ENCODE data around the gene LRRTM2.
"Not testable (repeated sequence)": the region's sequence is repeated elsewhere in the genome, so short reads cannot be mapped to it uniquely, and the experiment has no call there.

LRRTM2 gene

DNA sequence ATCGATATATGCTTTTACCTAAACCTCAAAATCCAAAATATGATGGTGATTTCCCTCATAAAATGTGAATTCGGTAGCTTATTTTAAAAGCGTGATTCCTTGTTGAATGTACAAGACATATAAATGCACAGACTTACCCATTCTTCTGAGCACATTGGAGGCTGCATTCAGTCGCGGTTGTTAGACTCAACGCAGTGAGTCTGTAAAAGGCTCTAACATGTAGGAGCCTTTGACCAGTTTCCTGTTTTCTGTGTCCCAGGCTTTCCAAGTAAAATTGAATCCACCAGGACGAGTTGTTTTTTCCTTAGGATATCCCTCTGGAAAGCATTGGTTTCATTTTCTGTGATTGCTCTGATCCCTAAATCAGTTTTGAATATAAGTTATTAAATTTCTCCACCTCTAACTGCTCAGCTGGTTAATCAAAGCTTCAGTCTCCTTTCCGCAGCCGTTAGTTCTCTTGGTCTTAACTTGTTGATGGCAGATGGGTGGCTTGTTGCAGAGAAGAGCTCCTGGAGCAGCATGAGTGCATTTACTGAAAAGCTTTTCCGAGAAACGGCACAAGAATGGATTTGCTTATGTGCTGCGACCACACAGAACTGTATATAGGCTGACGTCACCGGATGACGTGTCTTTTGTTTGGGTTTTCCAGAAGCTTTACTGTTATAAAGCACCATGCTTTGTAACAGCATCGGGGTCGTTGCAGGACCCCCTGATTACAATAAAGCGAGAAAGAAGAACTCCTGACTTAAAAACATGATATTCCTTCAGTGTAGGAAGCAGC lies at the start of gene LRRTM2:
TSS of gene LRRTM2 (minus strand) at position 565 of the 781 bp plus-strand sequence. CDS start at position 141, 424 bp downstream.
- TF ChIP-seq POLR2A (IDR thresholded peaks at IDR 0.05; ENCODE audit: low read length) = no peak
- no peak for TF ChIP-seq GATA1 (IDR thresholded peaks at IDR 0.05; ENCODE audit: low read depth, low read length)
- no peak for DNase-seq

DNA sequence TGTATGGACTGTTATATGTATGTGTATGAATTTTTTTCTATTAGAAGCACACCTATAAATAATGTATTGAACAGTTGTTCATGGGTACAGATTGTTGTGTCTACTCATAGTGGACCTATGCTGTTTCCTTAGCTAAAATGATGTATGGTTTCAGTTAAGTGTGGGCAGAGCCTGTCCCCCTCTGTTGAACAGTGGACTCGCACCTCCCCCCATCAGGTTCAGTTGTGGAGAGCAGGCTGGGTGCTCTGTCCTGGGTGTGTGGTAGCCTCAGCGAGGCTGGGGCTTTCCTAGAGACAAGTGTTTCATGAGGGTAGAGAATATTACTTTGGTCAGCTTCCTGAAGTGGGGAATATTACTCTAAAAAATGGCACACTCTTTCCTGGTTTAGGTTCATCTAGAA lies 47.4 kb upstream of the LRRTM2 start:
- no peak for DNase-seq
- TF ChIP-seq POLR2A (IDR thresholded peaks at IDR 0.05; ENCODE audit: low read length) (no peak), GATA1 (IDR thresholded peaks at IDR 0.05; ENCODE audit: low read depth, low read length) (no peak)

- DNase-seq = not testable (repeated sequence)
Measured at GRCh38 chr5:138921362-138921761, 46.2 kb upstream of the LRRTM2 start.

GRCh38 chr5:138920181-138920580 lies 45.0 kb upstream of the LRRTM2 start:
- DNase-seq = no peak
- TF ChIP-seq POLR2A (IDR thresholded peaks at IDR 0.05; ENCODE audit: low read length) (no peak), GATA1 (IDR thresholded peaks at IDR 0.05; ENCODE audit: low read depth, low read length) (no peak)

- no peak for DNase-seq
- no peak for TF ChIP-seq GATA1 (IDR thresholded peaks at IDR 0.05; ENCODE audit: low read depth, low read length)
- no peak for TF ChIP-seq POLR2A (IDR thresholded peaks at IDR 0.05; ENCODE audit: low read length)
Measured at GRCh38 chr5:138918686-138919085, 43.6 kb upstream of the LRRTM2 start.

GRCh38 chr5:138914338-138914737 lies 39.2 kb upstream of the LRRTM2 start:
- no peak for TF ChIP-seq GATA1 (IDR thresholded peaks at IDR 0.05; ENCODE audit: low read depth, low read length)
- no peak for TF ChIP-seq POLR2A (IDR thresholded peaks at IDR 0.05; ENCODE audit: low read length)
- no peak for DNase-seq

DNA sequence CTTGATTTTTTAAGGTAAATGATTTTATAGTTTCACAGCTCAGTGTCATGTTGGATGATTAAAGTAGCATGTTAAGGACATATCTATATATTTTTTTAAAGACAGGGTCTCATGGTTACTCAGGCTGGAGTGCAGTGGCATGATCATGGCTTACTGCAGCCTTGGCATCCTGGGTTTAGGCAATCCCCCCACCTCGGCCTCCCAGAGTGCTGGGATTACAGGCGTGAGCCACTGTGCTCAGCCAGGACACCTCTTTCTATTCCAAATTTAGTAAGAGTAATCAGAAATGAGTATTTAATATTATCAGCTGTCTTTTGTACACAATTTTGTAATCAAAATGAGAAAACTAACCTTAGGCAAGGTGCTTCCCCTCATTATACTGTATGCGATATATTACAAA lies 38.6 kb upstream of the LRRTM2 start:
- TF ChIP-seq POLR2A (IDR thresholded peaks at IDR 0.05; ENCODE audit: low read length) (no peak), GATA1 (IDR thresholded peaks at IDR 0.05; ENCODE audit: low read depth, low read length) (no peak)
- no peak for DNase-seq

DNA sequence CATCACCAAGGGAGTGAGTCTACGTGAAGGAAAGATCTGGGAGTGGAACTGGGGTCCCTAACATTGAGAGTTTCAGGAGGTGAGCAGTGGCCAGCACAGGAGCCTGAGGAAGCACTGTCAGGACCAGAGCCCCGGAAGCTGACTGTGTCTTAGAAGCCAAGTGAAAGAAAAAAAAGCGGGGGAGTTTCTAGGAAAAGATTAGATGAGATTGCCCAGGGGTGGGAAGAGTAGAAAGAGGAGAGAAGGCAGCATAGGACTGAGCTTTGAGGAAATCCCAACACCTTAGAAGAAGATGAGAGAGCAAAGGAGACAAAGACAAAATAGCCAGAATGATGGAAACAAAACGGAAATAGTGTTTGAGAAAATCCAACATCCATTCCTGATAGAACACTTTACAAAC lies 37.0 kb upstream of the LRRTM2 start:
- TF ChIP-seq GATA1 (IDR thresholded peaks at IDR 0.05; ENCODE audit: low read depth, low read length) (no peak), POLR2A (IDR thresholded peaks at IDR 0.05; ENCODE audit: low read length) (no peak)
- DNase-seq = no peak

DNA sequence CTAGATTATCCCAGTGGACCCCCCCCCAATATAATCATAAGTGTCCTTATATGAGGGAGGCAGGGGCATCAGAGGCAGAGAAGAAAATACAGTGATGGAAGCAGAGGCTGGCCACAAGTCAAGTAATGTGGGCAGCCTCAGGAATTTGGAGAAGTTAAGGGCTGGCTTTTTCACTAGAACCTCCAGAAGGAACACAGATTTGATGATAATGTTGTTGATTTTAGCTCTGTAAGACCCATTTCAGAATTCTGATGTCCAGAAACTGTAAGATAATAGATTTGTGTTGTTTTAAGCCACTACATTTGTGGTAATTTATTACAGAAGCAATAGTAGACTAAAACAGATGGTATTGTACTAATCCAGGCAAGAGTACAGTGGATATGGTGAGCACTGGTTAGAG lies 36.3 kb upstream of the LRRTM2 start:
- DNase-seq = no peak
- no peak for TF ChIP-seq POLR2A (IDR thresholded peaks at IDR 0.05; ENCODE audit: low read length)
- no peak for TF ChIP-seq GATA1 (IDR thresholded peaks at IDR 0.05; ENCODE audit: low read depth, low read length)

DNA sequence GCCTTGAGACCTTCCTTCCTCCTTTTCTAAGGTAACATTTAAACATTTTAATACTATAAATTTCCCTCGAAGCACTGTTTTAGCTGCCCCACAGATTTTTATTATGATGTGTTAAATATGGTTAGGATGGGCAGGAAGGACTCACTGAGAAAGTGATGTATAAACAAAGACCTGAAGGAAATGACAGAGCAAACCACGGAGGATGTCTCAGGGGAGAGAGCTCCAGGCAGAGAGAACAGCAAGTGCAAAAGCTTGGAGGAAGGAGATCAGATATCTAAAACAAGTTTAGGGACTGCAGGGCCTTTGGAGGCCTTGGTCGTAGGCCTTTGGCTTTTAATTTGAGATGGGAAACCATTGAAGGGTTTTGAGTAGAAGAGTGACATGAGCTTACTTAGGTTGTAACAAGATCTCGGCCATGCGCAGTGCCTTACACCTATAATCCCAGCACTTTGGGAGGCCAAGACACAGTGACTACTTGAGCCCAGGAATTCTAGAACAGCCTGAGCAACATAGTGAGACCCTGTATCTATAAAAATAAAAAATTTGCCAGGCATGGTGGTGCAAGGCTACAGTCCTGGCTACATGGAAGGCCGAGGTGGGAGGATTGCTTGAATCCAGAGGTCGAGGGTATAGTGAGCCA lies 35.5 kb upstream of the LRRTM2 start:
- DNase-seq = no peak
- TF ChIP-seq POLR2A (IDR thresholded peaks at IDR 0.05; ENCODE audit: low read length) = no peak
- TF ChIP-seq GATA1 (IDR thresholded peaks at IDR 0.05; ENCODE audit: low read depth, low read length) = no peak

- no peak for DNase-seq
- TF ChIP-seq GATA1 (IDR thresholded peaks at IDR 0.05; ENCODE audit: low read depth, low read length) (no peak), POLR2A (IDR thresholded peaks at IDR 0.05; ENCODE audit: low read length) (no peak)
Measured at GRCh38 chr5:138909734-138910133, 34.6 kb upstream of the LRRTM2 start.

DNA sequence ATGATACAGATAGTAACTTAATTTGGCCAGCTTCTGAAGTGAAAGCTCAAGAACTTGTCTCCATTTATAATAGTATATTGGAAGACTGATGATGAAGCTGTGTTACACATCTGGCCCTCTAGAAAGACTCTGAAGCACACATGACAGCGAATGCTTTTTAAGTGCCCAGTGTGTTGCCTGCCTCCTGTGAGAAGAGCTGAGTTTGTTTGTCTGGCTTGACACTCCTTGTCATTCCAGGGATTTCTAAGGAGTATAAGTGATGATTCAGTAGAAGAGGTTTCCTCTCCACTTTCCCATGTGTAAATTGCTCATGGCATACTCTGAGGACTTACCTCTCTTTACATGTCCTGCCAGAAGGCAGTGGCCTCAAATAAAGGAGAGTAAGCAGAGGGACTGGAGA lies 30.4 kb upstream of the LRRTM2 start:
- DNase-seq = no peak
- no peak for TF ChIP-seq POLR2A (IDR thresholded peaks at IDR 0.05; ENCODE audit: low read length)
- no peak for TF ChIP-seq GATA1 (IDR thresholded peaks at IDR 0.05; ENCODE audit: low read depth, low read length)

- no peak for TF ChIP-seq GATA1 (IDR thresholded peaks at IDR 0.05; ENCODE audit: low read depth, low read length)
- no peak for TF ChIP-seq POLR2A (IDR thresholded peaks at IDR 0.05; ENCODE audit: low read length)
- no peak for DNase-seq
Measured at GRCh38 chr5:138903130-138903775, 28.1 kb upstream of the LRRTM2 start.

- no peak for DNase-seq
- no peak for TF ChIP-seq POLR2A (IDR thresholded peaks at IDR 0.05; ENCODE audit: low read length)
Measured at GRCh38 chr5:138901716-138902115, 26.6 kb upstream of the LRRTM2 start.
